ENCODE measurements around the gene EWSR1.

The EWSR1 gene

DNA sequence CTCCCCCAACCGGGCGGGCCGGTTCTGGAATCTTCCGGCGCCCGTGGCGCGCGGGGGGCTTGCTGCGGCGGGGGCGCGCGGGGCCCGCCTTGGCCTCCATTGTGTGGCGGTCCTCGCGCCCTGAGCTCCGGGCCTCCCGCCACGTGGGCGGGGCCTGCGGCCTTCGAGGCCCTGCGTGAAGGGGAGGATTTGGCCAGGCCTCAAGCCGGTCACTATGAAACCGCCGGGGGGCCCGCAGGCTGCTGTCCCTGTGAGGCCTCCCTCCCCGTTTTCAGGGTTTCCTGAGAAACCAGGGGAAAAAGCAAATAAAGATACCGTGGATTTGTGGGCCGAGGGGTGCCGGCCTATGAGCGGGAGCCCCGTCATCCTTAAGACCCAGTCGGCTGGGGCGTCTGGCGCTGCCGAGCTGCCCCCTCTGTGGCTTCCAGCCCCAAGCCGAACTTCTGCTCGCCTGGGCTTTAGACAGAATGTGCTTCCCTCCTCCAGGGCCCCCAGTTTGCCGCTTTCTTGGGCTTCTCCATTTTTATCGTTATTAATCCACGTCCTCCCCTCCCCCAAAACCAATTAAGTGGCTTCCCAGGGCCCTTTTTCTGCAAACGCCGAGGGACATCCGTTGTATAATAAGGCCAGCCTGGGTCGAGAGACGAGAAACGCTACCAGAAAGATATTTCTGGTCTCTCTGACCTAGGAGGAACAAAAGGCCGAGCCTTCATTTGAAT is 602 bp downstream of the EWSR1 start:
- no peak for DNase-seq (ENCODE audit: low read depth, low spot score)

DNA sequence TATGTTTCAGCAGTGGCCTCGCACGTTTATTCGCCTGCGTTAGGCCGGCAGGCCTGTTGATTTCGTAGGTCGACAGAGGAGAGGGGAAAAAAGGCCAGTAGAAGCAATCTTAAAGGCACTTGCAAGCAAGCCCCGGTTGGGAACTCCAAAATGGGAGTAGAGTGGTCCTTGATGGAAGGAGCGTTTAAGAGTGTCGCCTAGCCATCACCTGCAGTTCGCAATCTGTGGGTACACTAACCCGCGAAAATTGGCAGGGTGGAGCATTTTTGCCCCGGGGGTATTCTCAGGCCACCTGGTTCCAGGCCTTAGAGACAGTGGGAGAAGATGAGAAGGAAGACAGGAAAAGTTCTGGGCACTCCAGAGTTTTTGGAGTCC is 1.1 kb downstream of the EWSR1 start:
- no peak for DNase-seq (ENCODE audit: low read depth, low spot score)

DNA sequence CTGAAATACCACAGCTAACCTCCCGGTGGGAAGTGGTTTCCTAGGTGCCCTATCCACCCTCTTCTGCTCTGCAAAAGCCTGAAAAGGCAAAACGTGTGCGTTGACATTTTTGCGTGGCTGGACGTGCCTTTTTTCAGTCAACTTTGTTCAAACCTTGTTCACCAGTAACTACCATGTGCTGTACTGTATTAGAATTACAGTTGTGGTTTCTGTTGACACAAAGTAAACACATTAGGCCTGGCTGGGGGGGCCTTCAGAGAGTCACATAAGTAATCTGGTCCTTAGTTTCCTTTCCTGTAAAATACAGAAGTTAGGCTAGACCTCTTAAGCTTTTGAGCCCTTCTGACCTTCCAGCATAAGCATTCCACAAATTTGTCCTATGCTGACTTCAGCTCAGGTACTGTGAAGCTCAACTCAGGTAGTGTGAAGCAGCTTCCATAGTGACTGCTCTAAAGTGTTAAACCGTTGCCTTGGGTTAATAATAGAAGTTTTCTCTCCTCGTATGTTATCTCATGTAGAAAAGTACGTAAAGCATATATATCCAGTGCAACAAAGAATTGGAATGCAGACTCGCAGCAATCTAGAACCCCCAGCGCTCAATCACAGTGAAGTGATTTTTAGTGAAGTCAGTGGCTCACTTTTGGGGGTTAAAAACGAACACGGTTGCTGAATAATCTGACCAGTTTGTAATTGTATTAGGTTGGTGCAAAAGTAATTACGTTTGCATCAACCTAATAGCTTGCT is 1.8 kb downstream of the EWSR1 start:
- no peak for DNase-seq (ENCODE audit: low read depth, low spot score)

DNA sequence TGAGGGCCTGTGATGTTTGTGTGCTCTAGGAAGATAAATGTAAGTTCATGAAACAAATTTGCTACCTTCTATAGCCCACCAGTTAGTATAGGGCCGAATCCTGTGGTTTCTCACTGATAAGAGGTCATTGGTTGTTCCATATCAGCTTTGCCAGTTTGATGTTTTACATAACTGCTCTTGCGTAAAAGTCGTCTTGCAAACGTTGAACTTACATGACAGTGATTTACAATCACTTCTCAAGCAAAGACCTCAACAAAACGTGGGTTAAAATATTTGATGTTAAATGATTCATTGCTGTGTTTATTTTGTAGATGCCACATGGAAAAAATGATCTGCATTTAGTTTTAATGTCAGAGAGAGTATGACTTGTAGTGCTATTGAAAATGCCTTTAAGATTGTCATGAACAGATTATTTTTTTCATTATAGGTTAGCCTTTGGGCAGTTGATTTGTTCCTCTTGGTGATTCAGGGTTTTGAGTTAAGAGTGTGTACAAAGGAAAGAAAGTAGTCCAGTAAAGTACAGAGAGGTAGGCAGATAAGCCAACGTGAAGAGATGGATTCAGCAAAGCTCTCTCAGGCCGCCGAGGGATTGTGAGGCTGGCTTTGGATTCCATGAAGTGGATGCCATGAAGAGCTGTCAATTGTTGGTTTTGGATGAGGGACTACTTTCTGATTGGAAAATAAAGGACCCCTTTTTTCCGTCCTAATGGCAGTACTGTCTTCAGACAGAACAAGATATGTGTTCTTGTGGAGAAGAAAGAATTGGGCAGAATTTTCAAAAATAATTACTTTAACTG is 2.6 kb downstream of the EWSR1 start:
- no peak for DNase-seq (ENCODE audit: low read depth, low spot score)

DNA sequence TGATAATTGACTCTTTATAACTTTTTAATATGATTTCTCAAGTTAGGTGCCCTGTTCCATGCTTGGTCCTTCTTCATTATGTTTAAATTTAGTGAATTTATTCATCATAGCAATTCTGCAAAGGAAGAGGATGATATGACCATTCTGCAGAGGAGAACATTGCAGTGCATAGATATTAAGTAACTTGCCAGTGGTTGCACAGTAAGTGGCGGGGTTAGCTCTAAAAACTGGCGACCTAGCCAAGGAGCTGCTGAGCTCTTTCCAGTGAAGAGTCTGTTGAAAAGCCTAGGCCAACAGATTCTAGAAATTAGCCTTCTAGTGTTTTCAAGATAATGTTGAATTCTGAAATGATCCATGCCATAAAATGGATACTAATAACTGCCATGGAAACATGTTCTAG is 4.6 kb downstream of the EWSR1 start:
- DNase-seq (ENCODE audit: low read depth, low spot score), result no peak

DNA sequence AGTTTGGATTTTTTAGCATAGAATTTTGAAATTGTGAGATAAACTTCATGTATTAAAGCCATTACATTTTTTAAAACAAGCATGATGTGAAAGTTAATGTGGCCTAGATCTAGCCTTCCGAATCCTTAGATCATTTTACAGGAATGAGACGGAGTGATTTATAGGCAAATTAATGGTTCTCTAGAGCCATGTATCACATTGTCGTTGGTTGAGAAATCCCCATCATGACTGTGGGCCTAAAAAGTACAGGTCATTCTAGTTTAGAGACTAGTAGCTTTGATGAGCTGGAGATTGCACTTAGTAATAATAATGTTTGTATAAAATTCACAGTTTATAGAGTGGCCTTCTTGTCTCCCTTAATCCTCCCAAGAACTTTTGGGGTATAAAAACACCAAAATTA is 7.1 kb downstream of the EWSR1 start:
- DNase-seq (ENCODE audit: low read depth, low spot score), result no peak

DNA sequence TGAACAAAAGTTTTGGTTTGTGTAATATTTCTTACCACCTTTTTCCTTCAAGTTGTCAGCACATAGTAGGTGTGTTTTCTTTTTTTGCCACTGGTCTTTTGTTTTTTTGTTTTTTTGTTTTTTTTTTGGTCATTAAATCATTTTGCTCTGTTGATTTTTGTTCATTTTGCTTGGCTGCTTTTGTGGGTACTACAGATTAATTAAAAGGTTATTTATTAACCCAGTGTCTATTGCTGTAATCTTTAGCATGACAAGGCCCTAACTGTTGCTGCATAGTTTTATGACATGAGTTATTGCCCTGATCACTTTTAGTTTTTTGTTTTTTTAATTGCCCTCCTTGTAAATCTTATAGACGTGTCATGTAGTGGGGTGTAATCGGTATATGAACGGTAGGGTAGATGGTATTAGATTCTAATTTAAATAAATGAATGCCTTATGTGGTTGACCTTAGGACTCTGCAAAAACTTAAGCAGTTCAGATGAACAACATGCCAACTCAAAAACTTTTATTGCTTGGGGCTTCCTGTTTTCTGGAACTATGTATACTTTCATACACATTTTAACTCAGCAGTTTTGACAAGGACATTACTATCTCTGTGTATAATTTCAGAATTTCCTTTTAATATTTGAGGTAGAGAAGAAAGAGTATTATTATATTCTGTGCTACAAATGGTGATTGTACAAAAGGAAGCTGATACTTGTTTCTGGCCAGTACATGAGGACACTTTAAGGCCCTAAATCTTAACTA is 7.9 kb downstream of the EWSR1 start:
- DNase-seq (ENCODE audit: low read depth, low spot score), result no peak

DNA sequence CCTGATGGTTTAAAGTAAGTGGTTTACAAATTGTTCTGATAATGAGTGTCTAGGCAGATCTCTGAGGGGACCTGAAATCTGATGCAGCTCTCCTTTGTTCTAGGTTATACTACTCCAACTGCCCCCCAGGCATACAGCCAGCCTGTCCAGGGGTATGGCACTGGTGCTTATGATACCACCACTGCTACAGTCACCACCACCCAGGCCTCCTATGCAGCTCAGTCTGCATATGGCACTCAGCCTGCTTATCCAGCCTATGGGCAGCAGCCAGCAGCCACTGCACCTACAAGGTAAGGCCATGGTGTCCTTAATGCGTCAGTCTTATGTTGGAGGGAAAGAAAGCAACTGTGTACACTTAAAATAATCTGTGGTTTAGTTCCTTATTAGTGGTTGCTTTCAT is 9.9 kb downstream of the EWSR1 start:
- no peak for DNase-seq (ENCODE audit: low read depth, low spot score)

DNA sequence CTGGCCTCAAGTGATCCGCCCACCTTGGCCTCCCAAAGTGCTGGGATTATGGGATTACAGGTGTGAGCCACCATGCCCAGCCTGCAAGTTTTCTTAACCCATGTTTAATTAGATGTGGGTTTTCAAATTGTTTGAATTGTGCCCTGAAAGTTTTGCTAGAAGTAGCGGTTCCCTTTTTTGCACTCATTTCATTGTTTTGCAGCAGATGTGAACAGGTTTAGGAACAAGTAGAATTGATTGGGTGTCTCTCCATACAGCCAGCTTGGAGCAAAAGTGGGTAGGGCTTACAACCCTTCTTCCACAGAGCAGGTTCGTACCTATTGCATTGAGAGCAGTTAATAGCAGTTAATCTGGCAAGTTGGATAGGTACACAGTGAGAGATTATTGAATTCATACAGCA is 16.1 kb downstream of the EWSR1 start:
- DNase-seq (ENCODE audit: low read depth, low spot score), result no peak

DNA sequence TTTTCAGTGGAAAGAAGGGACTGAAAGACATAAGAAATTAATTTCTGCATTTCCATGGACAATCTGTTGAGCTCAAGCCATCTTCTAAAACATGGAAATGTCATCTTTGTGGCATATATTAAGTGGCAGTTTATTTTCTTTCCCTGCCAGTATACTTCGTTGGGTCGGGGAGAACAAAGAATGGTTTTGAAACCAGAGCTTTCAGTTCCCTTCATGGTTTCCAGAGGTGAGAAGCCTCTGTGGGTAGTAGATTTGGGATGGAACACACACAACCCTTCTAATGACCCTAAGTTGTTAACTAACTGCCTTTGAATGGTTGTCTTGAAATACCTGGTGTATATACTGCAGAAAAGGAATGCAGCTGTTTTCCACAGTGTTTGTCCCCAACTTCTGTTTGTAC is 20.8 kb downstream of the EWSR1 start:
- no peak for DNase-seq (ENCODE audit: low read depth, low spot score)

DNA sequence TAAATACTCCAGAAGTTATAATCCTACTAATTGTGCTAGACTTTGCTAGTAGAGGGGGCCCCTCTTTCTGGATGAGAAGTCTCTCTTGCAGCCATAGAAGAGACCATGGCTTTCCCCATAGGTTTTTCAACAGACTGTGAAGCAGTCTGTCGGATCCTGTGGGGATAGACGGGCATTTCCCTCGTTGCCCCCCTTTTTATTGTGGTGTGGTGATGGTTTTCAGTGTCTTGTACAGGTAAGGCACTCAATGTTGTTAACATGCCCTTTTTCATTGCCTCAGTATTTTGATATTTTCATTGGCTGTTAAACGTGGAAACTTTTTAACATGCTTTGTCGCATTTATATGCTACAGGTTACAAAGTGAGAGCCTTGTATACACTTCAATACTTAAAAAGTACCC is 22.0 kb downstream of the EWSR1 start:
- no peak for DNase-seq (ENCODE audit: low read depth, low spot score)

DNA sequence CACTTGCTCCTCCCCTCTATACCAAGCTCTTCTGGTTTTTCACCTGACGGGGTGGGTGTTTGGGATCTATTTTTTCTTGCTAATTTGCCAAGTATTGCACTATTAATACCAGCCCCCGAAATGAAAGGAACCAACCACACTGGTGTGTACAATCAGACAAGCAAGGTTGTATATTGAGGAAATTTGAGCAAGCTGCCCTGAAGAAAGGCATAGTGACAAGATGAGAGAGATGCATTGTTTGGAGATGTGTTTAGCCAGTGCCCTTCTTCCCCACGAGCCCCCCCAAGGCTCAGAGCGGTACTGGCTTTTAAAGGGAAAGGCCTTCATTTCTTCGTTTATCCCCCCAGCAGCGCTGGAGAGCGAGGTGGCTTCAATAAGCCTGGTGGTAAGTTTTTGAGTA is 23.1 kb downstream of the EWSR1 start:
- no peak for DNase-seq (ENCODE audit: low read depth, low spot score)

DNA sequence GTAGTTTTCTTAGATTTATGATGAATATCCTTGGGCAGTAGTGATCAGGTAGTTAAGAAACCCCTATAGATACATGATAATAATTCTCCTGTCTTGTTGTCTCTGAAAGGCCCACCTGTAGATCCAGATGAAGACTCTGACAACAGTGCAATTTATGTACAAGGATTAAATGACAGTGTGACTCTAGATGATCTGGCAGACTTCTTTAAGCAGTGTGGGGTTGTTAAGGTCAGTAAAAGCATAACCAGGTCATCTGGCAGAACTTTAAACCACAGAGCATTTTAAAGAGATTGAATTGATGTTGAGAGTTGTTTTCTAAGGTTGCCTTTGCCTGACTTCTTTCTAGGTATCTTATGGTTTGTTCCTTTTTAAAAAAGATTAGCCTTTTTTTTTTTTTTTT is 24.3 kb downstream of the EWSR1 start:
- no peak for DNase-seq (ENCODE audit: low read depth, low spot score)

DNA sequence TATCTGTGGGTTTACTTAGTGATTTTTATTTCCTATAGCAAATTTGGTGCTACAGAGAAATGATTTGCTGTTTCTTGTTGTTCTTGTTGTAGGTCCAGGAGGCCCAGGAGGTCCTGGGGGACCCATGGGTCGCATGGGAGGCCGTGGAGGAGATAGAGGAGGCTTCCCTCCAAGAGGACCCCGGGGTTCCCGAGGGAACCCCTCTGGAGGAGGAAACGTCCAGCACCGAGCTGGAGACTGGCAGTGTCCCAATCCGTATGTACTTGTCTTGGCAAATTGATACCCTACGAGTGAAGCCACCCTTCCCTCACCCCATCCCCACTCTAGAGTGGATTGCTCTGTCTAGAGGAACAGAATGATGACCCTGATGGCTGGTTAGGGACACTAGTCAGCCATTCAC is 30.6 kb downstream of the EWSR1 start:
- DNase-seq (ENCODE audit: low read depth, low spot score), result no peak

DNA sequence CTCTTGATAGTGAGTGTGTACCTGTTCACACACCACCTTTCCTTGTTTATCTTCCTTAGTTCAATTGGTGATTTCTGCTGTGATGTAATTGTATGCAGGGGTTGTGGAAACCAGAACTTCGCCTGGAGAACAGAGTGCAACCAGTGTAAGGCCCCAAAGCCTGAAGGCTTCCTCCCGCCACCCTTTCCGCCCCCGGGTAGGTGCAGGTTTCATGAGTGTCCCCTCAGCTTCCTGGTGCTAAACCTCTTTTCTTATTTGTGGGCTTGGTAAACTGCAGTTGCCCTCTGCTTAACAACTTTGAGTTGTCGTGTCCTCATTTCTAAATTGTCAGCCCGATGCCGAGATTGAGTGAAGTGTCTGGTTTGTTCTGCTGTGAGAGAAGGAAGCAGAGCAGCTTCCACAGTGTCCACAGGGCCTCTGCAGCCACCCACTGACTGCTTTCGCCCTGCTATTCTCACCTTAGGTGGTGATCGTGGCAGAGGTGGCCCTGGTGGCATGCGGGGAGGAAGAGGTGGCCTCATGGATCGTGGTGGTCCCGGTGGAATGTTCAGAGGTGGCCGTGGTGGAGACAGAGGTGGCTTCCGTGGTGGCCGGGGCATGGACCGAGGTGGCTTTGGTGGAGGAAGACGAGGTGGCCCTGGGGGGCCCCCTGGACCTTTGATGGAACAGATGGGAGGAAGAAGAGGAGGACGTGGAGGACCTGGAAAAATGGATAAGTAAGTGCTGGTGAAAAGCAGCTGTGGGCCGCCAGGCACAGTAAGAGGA is 31.2 kb downstream of the EWSR1 start:
- DNase-seq (ENCODE audit: low read depth, low spot score), result no peak

DNA sequence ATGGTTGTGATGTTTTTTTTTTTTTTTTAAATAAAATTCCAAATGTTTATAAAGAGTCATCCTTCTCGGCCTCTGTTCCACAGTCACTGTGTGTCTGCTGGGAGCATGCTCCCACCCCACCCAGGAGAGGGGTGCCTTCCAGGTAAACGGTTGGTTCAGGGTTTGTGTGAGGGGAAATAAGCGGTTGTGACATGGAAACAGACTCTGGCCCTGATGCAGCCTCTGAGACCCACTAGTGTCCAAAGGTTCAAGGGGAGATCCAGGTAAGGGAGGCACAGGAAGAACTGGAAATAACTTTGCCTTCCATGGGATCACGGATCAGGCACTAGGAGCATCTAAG is 32.4 kb downstream of the EWSR1 start:
- no peak for DNase-seq (ENCODE audit: low read depth, low spot score)

DNA sequence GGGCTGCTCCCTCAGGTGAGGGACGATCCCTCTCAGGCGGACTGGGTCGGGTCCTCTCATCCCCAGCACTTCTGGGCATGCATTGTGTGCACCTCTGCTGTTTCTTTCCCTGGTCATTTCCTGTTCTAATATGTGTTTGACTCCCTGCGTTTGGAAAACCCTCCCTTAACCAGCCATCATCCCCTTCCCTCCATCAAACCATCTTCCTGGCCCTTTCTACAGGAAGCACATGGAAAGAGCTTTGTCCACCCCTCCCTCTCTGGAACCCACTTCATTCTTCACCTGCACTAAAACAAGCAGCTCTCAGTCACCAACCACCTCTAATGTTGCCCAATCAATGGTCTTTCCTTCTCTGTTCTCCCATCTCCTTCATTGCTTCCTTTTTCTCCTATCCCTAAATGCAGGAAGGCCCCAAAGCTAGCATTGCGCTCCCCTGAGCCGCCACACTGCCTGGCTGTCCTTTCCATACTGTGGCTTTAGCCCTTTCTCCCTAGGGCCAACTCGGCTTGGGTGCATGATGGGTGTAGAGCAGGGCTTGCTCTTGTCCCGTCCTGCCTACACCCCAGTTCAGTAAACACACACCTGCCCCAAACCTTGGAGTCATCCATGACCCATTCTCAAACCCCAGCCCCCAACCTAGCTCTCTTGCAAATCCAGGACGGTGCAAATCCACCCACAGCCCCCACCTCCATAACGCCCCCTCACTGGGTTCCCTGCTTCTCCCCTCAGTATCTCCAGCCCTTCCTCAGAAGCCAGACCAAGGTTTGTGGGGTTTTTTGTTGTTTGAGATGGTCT is 32.9 kb downstream of the EWSR1 start:
- DNase-seq (ENCODE audit: low read depth, low spot score), result no peak

DNA sequence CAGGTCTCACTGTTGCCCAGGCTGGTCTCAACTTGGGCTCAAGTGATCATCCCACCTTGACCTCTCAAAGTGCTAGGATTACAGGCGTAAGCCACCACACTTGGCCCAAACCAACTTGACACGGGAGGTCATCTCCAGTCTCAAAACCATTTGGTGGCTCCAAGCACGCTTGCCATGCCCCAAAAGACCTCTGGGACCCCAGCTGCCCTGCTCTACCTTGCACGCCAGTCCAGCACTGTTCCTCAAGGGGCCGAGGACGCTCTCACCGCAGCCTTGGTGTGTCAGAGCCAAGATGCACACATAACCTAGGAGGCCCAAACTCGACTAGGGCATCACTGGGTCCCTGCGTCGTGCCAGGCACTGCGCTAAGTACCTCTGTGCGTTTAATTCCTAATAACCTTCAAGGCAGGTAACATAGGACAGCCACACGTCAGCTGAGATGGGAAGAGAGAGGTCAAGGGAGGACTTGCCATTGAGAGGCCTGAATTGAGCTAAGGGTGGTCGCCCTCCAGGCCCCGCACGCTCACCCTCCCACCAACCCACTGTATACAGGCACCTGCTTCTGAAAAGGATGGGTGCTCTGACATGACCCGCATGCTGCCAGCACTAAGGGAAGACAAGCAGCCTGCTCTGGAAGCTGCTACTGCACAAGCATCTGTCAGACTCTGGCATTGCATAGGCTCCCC is 33.8 kb downstream of the EWSR1 start:
- DNase-seq (ENCODE audit: low read depth, low spot score), result no peak

DNA sequence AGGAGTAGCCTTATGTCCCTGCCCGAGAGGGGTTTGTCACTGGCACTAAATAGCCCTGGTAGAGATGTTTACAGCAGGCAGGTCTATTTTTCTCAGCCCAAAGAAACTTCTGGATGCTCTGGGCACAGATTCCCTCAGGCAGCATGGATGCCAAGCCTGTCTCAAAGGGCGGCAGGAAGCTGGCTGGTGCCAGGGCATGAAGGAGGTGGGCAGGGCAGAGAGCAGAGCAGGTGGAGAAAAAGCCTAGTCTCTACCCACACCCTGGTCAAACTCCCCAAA is 34.3 kb downstream of the EWSR1 start:
- no peak for DNase-seq (ENCODE audit: low read depth, low spot score)
